ENCODE results near the gene EXOC3. TPM values are rescaled to one million over a fixed set of nuclear protein-coding genes. Genes with fewer than 3 reads are reported as not detected.
"Not testable (repeated sequence)": the region's sequence is repeated elsewhere in the genome, so short reads cannot be mapped to it uniquely, and the experiment has no call there.

The EXOC3 gene
- total RNA-seq, 4 donors from 2014 or later, result 69.9 to 240 (median 76.1) TPM

DNA sequence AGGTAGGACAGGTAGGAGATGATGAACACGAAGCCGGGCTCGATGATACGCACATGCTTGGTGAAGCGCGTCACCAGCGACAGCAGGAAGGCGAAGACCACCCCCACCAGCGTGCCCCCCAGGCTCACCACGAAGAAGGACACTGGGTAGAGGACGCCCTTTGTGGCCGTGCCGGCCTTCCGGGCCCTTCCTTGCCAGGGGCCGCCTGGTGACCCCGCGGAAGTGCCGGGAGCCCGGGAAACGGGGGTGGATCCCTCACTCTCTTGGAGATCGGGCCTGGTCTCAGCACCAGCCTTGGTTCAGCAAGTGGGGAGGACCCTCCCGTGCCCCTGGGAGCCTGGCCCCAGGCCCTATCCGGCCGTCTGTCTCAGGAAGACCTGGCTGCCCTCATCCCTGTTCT lies 41.6 kb downstream of the EXOC3 start:
- Histone ChIP-seq H3K4me1 (no peaks in the 10 kb centered on the region), H3K27ac (no peak overlapping the region), H3K4me3 (no peak overlapping the region), H3K36me3 (no peaks in the 10 kb centered on the region), H3K9me3 (no peaks in the 10 kb centered on the region), H3K27me3 (peaks cover 61% of the 10 kb centered on the region)
- in situ Hi-C loops (cut with MboI; ENCODE audit: low pct_ligation_motif_present in 1 of 4, low pct_unique_long_range_greater_than_20kb in 1 of 4, low sequenced_read_pairs in 3 of 4) (no loop called here), intact Hi-C loops (cut with DNase I; ENCODE audit: low total_unique reads) (loop anchor here (5.0 kb wide), 1 partner anchor 1308 kb away; no protein-coding TSS in a partner anchor)
- TF ChIP-seq POLR2A (IDR thresholded peaks at IDR 0.05) (no peak), EP300 (IDR thresholded peaks at IDR 0.05; ENCODE audit: low read depth) (no peak), POLR2AphosphoS5 (IDR thresholded peaks at IDR 0.05) (no peak), CTCF (IDR thresholded peaks at IDR 0.05) (no peak)
- WGBS, 2 donors (ENCODE audit: low coverage in 1 of 2), result 91% methylated on average over 23 of the region's 24 CpGs; no CpG with 5 or more reads in 1 of the 2 donors
- no peak for DNase-seq

- TF ChIP-seq EP300 (IDR thresholded peaks at IDR 0.05; ENCODE audit: low read depth) (no peak), POLR2AphosphoS5 (IDR thresholded peaks at IDR 0.05) (no peak), CTCF (IDR thresholded peaks at IDR 0.05) (no peak), POLR2A (IDR thresholded peaks at IDR 0.05) (no peak)
- 71 to 73% methylated on average over 8 to 27 of the region's 29 CpGs for WGBS, 2 donors (ENCODE audit: low coverage in 1 of 2)
- Histone ChIP-seq H3K27ac (no peak overlapping the region), H3K9me3 (no peaks in the 10 kb centered on the region), H3K36me3 (no peaks in the 10 kb centered on the region), H3K27me3 (peaks cover 53% of the 10 kb centered on the region), H3K4me1 (no peaks in the 10 kb centered on the region), H3K4me3 (no peak overlapping the region)
- intact Hi-C loops (cut with DNase I; ENCODE audit: low total_unique reads) (no loop called here), in situ Hi-C loops (cut with MboI; ENCODE audit: low pct_ligation_motif_present in 1 of 4, low pct_unique_long_range_greater_than_20kb in 1 of 4, low sequenced_read_pairs in 3 of 4) (no loop called here)
- DNase-seq, result no peak
Observed at GRCh38 chr5:485113-485945, 42.4 kb downstream of the EXOC3 start.

- WGBS, 2 donors (ENCODE audit: low coverage in 1 of 2), result 48% methylated on average over 21 of the region's 23 CpGs; no CpG with 5 or more reads in 1 of the 2 donors
- H3K4me1 ChIP-seq, result no peaks in the 10 kb centered on the region
Observed at GRCh38 chr5:485946-486491, 43.0 kb downstream of the EXOC3 start.

GRCh38 chr5:486597-486996 lies 43.6 kb downstream of the EXOC3 start:
- DNase-seq; intact Hi-C loops (cut with DNase I; ENCODE audit: low total_unique reads); H3K36me3 ChIP-seq; in situ Hi-C loops (cut with MboI; ENCODE audit: low pct_ligation_motif_present in 1 of 4, low pct_unique_long_range_greater_than_20kb in 1 of 4, low sequenced_read_pairs in 3 of 4); H3K4me1 ChIP-seq; H3K9me3 ChIP-seq; H3K27ac ChIP-seq; H3K4me3 ChIP-seq: not testable (repeated sequence)
- 93% methylated on average over 17 of the region's 22 CpGs; no CpG with 5 or more reads in 1 of the 2 donors for WGBS, 2 donors (ENCODE audit: low coverage in 1 of 2)
- H3K27me3 ChIP-seq, result peaks cover 42% of the 10 kb centered on the region

More at GRCh38 chr5:485946-486491, 43.0 kb downstream of the EXOC3 start:
- intact Hi-C loops (cut with DNase I; ENCODE audit: low total_unique reads) (no loop called here), in situ Hi-C loops (cut with MboI; ENCODE audit: low pct_ligation_motif_present in 1 of 4, low pct_unique_long_range_greater_than_20kb in 1 of 4, low sequenced_read_pairs in 3 of 4) (no loop called here)
- Histone ChIP-seq H3K4me3 (no peak overlapping the region), H3K36me3 (no peaks in the 10 kb centered on the region), H3K27me3 (peaks cover 48% of the 10 kb centered on the region), H3K9me3 (no peaks in the 10 kb centered on the region), H3K27ac (no peak overlapping the region)
- no peak for DNase-seq
- no peak for TF ChIP-seq CTCF (IDR thresholded peaks at IDR 0.05)
- no peak for TF ChIP-seq EP300 (IDR thresholded peaks at IDR 0.05; ENCODE audit: low read depth)
- no peak for TF ChIP-seq POLR2AphosphoS5 (IDR thresholded peaks at IDR 0.05)
- TF ChIP-seq POLR2A (IDR thresholded peaks at IDR 0.05), result no peak

Data from transverse colon (tissue), 4 donors.